ENCODE measurements around the gene C11orf16.
A peak's percentile ranks its signal among the peaks of the same experiment; 100 is the strongest.
"Not testable (repeated sequence)": the region's sequence is repeated elsewhere in the genome, so short reads cannot be mapped to it uniquely, and the experiment has no call there.

Gene C11orf16

GRCh38 chr11:8937159-8937558 is 4.4 kb upstream of the C11orf16 start:
- no peak for DNase-seq (ENCODE audit: low spot score)

GRCh38 chr11:8935789-8936188 is 3.0 kb upstream of the C11orf16 start:
- not testable (repeated sequence) for DNase-seq (ENCODE audit: low spot score)

- DNase-seq (ENCODE audit: low spot score), result no peak
These were observed 2.2 kb upstream of the C11orf16 start for GRCh38 chr11:8934742-8935488.

- no peak for DNase-seq (ENCODE audit: low spot score)
These were observed 1.2 kb upstream of the C11orf16 start for GRCh38 chr11:8933931-8934330.

- DNase-seq (ENCODE audit: low spot score), result no peak
These were observed 2.1 kb downstream of the C11orf16 start for GRCh38 chr11:8930456-8931175.

- DNase-seq (ENCODE audit: low spot score), result no peak
These were observed 3.6 kb downstream of the C11orf16 start for GRCh38 chr11:8928981-8929615.

GRCh38 chr11:8928205-8928604 is 4.5 kb downstream of the C11orf16 start:
- no peak for DNase-seq (ENCODE audit: low spot score)

GRCh38 chr11:8927233-8927632 is 5.5 kb downstream of the C11orf16 start:
- DNase-seq (ENCODE audit: low spot score), result no peak

- DNase-seq (ENCODE audit: low spot score), result no peak
These were observed 6.5 kb downstream of the C11orf16 start for GRCh38 chr11:8926236-8926635.

GRCh38 chr11:8925711-8926110 is 7.0 kb downstream of the C11orf16 start:
- no peak for DNase-seq (ENCODE audit: low spot score)

GRCh38 chr11:8922691-8923090 is 10.1 kb downstream of the C11orf16 start:
- DNase-seq (ENCODE audit: low spot score), result no peak

GRCh38 chr11:8917157-8917825 is 15.5 kb downstream of the C11orf16 start:
- DNase-seq (ENCODE audit: low spot score), result no peak

- no peak for DNase-seq (ENCODE audit: low spot score)
These were observed 18.1 kb downstream of the C11orf16 start for GRCh38 chr11:8914661-8915018.

GRCh38 chr11:8913961-8914660 is 18.6 kb downstream of the C11orf16 start:
- peak; percentile 46 for DNase-seq (ENCODE audit: low spot score)

GRCh38 chr11:8911029-8911823 is 21.5 kb downstream of the C11orf16 start, which contains the start of gene AKIP1:
TSS of gene AKIP1 (plus strand) at chr11:8911189. CDS start at chr11:8911450, 261 bp downstream.
- peak; percentile 78 for DNase-seq (ENCODE audit: low spot score)

GRCh38 chr11:8910649-8911026 is 22.1 kb downstream of the C11orf16 start:
- DNase-seq (ENCODE audit: low spot score), result no peak

GRCh38 chr11:8908099-8908498 is 24.6 kb downstream of the C11orf16 start:
- no peak for DNase-seq (ENCODE audit: low spot score)

- no peak for DNase-seq (ENCODE audit: low spot score)
These were observed 25.6 kb downstream of the C11orf16 start for GRCh38 chr11:8907116-8907515.

- no peak for DNase-seq (ENCODE audit: low spot score)
These were observed 27.1 kb downstream of the C11orf16 start for GRCh38 chr11:8905528-8906165.

GRCh38 chr11:8899119-8899753 is 33.5 kb downstream of the C11orf16 start:
- DNase-seq (ENCODE audit: low spot score), result no peak
